Stimulated activated CD4-positive, alpha-beta T cell treated with anti-CD3 and anti-CD28 coated beads, Interleukin-15, amount 100 ng/mL, for 1 hour (primary cell): Measurements from ENCODE around the gene TCF3.
"Not testable (repeated sequence)": the region's sequence is repeated elsewhere in the genome, so short reads cannot be mapped to it uniquely, and the experiment has no call there.

Experiments used
- DNase-seq, 2 donors: peaks; one replicate each; pipeline ENCODE4 v3.0.0-alpha.2; 2020; ENCODE audit warnings: low read depth in 1 of 2, low spot score in 1 of 2

The TCF3 gene

DNA sequence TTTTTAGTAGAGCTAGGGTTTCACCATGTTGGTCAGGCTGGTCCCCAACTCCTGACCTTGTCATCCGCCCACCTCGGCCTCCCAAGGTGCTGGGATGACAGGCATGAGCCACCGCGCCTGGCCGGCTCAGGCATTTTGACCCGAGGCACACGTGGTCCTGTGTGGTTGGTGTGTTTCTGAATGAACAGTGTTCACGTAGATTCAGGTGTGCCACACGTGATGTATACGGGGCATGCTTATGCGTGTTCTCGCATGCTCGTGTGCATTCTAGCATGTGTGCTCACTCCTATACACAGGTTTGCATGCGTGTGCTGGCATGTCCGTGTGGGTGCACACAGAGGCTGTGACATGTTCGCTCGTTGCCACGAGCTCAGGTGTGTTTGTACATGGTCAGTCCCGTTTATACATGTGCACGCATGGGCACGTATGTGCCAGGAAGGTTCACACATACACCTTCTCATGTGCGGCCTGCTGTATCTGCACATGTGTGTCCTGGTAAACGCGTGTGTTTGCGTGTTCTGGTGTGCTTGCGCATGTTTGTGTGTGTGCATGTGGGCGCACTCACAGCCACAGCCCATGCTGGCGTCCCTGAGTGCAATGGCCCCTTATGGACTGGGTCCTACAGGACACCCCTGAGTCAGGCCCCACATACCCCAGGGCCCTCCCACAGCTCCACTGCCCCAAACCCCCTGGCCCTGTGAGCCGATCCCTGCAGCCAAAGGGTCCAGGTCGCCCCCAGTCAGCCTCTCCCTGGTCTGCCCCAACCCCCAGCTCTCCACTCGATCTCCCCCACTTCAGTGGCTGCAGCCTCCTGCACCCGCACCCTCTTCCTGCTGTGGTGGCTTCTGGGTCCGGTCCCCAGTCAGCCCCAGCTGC lies 20.6 kb upstream of the TCF3 start:
- DNase-seq = no peak

DNA sequence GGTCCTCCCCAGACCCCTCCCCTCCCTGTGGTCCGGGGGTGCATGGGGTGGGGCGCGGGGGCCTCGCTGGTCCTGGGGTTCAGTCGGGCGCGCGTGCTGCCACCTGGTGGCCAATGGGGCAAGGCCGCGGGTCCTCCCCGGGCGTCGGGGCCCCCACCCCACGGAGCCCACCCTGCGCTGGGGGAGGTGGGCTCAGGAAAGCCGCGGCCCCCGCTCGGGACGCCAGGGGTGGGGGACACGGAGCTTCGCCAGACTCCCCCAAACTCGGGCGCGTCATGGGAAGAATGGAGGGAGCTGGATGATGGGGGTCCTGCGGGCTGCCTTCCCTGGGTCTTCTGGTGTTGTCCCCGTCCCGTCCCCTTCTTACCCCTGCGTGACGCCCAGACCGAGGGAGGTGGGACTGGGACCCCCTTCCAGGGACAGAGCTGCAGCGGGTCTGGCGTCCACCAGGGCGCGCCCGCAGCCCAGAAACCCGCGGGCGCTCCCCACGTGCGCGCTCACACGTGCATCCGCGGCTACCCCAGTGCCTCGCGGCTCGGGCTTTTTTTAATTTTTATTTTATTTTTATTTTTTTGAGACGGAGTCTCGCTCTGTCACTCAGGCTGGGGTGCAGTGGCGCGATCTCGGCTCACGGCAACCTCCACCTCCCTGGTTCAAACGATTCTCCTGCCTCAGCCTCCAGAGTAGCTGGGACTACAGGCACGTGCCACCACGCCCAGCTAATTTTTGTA lies 19.8 kb upstream of the TCF3 start:
- DNase-seq = peak; percentile 32 to 56

DNA sequence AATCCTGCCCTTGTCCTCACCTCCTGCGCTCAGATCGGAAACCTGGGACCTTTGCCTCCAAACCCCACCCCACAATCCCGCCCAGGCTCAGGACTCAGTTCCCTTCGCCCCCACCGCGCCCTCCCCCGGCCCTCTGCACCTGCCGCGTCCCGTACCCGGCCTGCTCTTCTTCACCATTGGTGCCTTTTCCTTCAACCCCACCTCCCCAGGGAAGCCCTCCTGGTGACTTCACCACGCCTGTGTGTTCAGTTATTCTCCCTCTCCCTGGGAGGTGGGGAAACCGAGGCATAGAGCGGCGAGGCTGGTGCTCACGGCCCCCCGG lies 19.3 kb upstream of the TCF3 start:
- no peak for DNase-seq

DNA sequence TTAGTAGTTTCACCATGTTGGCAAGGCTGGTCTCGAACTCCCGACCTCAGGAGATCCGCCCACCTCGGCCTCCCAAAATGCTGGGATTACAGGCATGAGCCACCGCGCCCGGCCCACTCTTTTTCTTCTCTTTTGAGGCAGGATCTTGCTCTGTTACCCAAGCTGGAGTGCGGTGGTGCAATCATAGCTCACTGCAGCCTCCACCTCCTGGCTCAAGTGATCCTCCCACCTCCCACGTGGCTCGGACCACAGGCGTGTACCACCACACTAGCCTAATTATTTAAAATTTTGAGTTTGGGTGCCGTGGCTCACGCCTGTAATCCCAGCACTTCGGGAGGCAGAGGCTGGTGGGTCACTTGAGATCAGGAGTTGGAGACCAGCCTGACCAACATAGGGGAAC lies 18.3 kb upstream of the TCF3 start:
- DNase-seq = not testable (repeated sequence)

DNA sequence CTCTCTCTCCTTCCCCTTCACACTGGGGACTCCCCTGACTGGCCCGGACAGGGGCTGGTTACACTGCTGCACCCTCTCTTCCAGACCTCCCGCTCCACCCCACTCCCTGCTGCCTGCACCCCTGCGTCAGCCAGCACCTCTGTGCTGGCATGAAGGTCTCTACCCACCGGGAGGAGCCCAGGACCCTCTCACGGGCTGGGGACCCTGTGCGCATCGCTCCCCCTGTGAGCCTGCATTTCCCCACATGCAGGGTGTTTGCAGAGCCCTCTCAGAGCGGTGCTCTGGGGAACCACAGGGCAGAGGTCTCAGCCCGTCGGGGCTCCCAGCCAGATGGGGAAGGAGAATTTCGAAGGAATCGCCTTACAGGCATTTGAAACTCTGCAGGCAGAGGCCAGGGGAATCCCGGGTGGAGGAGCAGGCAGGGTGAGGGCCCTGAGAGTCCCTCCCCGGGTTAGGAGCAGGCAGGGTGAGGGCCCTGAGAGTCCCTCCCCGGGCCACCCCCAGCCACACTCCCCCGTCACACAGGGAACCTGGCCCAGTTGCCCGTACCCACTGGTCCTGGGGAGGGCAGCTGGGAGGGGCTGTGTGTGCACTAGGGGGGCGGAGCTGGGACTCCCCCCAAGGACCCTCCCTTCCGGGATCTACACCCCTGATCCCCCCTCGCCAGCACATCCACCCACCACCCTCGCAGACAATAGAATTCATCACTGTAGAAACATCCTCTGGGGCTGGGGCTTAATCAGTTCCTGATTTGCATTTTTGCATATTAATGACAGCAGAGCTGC lies 16.3 kb upstream of the TCF3 start:
- no peak for DNase-seq

DNA sequence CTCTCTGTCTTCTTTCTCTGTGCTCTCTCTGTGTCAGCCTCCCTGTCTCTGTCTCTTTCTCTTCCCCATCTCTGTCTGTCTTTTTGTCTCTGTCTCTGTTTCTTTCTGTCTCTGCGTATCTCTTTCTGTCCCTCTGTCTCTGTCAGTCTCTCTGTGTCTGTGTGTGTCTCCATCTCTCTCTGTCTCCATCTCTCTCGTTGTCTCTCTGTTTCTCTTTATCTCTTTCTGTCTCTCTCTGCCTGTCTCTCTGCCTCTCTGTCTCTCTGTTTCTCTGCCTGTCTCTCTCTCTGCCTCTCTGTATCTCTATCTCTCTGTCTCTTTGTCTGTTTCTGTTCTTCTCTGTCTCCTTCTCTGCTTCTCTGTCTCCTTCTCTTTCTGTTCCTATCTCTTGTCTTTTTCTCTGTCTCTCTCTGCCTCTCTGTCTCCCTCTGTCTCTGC lies 15.7 kb upstream of the TCF3 start:
- no peak for DNase-seq

DNA sequence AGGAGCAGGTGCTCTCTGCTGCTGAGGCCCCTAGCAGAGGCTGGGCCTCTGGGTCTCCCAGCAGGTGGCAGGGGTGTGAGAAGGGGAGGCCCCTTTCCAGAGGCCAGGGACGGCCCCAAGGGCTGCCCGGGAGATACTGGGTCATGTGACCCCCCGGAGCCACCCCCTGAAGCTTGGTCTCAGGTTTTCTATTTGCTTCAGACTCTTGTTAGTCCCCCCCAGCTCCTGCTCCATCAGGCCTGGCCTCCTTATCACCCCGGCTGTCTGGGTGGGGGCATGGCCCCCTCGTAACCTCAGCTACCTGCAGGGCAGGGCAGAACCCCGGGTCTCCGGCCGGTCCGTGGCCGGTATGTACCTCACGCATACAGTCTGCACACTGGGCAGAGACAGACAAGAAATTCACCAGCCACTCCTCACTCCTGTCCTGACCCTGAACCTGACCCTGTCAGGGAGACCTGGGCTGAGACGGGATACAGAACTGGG lies 13.2 kb upstream of the TCF3 start:
- no peak for DNase-seq

DNA sequence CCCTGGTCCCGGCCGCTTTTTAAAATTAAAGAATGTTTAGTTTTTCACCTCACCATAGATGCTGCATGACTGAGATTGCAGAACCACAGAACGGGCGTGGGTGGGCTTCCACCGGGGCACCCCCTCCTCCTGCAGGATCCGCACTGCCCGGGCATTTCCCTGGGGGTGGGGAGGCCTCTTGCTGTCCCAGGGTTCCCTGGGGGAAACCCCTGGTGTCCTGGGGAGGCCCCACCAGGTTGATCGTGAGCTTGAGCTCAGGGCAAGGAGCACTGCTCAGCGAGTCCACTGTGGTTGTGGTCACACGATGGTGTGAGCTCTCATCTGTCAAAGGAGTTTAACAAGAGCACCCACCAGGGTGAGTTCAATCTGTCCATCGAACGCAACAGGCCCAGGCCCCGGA lies 11.4 kb upstream of the TCF3 start:
- DNase-seq = no peak

DNA sequence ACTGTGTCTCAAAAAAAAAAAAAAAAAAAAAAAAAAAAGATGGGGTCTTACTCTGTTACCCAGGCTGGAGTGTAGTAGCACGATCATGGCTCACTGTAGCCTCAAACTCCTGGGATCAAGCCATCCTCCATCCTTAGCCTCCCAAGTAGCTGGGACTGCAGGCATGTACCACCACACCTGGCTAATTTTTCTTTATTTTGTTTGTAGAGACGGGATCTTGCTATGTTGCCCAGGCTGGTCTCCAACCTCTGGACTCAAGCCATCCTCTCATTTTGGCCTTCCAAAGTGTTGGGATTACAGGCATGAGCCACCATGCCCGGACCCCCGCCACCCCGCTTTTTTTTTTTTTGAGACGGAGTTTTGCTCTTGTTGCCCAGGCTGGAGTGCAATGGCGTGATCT lies 10.8 kb upstream of the TCF3 start:
- not testable (repeated sequence) for DNase-seq

DNA sequence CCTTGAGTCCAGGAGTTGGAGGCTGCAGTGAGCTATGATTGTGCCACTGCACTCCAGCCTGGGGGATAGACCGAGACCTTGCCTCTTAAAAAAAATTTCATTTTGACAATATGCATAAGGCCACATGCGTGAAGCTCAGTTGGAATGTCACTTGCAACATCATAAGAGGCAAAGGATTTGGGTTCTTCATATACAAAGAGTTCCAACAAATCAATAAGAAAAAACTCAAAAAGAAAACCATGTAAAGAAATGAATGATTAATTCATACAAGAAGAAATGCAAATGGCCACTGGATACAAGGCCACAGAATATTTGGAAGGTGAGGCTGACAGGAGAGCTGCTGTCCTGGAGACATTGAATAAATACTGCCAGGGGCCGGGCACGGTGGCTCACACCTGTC lies 9.6 kb upstream of the TCF3 start:
- DNase-seq = no peak

DNA sequence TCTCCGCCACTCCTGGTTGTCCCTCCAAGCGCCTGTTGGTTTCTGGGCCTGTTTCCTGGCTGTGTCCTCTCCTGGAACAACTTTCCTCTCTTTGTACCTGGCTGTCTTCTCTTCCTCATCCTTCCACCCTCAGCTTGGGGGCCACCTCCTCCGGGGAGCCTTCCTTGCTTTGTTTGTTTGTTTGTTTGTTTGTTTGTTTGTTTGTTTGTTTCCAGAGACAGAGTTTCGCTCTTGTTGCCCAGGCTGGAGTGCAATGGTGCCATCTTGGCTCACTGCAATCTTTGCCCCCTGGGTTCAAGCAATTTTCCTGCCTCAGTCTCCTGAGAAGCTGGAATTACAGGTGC lies 6.6 kb upstream of the TCF3 start:
- no peak for DNase-seq

DNA sequence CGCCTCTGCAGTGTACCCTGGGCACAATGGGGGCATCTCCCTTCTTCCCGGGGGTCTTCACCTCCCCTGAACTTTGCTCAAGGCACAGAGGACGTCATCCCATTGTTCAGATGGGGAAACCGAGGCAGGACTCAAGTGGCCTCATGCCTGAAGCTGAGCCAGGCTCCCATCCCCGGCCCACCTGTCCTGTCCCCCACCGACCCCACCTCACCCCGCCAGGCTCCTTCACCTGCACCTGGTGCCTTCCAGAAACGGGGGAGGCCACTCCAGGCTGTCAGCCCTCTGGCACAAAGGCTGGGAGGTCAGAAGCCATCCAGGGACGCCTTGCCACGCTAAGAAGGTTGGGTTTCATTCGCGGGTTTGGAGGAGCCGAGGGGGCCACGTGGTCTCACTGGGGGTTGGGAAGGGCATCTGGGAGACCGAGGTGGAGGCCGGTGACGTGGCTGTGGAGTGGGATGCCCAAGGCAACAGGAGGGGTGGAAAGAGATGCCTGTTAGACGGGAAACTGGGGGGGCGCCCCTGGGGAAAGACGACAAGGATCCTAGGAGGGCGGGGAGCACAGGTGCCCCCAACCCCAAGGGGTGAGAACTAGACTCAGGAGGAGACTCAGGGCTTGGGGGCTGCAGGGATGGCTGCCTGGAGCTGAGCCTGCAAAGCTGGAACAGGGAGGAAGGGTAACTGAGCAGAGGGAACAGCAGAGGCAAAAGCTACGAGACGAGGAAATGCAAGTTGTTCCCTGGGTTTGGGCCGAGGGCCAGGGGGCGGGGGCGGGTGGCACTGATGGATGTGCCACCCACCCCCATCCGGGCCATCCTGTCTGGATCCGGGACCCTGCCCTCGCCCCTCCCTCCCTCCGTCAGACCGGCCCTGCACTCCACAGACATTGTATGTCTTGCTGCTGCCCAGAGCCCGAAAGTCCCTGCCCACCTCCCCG lies 6.0 kb upstream of the TCF3 start:
- DNase-seq = no peak

DNA sequence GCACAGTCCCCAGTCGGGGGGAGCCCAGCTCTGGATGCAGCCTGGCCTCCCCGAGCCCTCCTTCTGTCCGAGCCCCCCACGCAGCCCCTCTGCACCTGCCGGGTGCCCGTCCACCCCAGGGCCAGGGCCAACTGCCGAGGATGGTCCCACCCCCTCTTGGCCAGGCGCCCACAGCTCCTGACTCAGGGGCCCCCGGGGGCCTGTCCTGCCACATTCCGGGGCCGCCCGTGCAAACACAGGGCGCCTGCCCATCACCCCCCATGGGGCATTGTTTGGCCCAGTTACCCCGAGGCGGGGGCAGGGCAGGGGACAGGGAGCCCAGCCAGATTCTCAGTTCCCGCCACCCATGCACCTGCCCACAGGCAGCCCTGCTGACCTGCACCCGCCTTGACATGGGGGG lies 5.3 kb upstream of the TCF3 start:
- DNase-seq = no peak

DNA sequence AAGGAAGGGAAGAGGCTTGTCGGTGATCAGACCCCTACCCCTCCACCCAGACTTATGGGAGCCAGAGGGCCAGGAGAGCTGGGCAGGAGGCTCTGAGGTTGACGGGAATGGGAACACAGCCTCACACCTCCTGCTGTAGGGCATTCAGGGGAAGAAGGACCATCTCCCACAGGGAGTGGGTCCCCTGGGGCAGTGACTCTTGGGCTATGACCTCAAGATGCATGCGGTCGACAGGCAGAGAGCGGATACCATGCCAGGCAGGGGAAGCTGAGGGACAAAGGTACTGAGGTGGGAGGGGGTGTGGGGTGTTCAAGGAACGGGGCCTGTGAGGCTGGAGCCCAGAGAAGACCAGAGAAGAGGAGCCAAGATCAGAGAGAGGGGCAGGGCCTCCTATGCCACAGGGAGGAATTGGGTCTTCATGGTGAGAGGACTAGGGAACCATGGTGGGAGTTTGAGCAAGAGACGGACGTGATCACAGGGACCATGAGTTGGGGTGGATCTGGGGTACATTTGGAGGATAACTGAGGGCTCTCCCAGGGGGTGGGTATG lies 4.6 kb upstream of the TCF3 start:
- no peak for DNase-seq

DNA sequence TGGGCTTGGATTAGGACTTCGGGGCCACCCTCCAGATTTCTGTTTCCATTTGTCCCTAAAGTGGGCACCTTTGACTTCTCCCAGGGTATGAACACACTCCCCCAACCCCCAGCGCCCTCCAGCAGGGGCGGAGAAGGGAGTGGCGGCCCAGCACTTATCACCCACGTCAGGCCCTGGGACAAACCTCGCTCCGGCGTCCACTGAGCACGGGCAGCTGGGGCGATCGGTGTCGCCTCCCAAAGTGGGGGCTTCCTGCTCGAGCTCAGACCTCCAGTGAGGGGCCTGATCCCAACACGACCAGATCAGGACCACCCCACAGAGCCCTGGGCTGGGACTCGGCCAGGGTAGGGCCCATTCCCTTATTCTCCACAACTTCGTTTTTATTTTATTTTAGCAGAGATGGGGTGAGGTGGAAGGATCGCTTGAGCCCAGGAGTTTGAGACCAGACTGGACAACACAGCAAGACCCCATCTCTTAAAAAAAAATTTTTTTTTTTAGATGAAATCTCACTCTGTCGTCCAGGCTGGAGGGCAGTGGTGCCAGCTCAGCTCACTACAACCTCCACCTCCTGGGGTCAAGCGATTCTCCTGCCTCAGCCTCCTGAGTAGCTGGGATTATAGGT lies 3.7 kb upstream of the TCF3 start:
- DNase-seq = no peak

DNA sequence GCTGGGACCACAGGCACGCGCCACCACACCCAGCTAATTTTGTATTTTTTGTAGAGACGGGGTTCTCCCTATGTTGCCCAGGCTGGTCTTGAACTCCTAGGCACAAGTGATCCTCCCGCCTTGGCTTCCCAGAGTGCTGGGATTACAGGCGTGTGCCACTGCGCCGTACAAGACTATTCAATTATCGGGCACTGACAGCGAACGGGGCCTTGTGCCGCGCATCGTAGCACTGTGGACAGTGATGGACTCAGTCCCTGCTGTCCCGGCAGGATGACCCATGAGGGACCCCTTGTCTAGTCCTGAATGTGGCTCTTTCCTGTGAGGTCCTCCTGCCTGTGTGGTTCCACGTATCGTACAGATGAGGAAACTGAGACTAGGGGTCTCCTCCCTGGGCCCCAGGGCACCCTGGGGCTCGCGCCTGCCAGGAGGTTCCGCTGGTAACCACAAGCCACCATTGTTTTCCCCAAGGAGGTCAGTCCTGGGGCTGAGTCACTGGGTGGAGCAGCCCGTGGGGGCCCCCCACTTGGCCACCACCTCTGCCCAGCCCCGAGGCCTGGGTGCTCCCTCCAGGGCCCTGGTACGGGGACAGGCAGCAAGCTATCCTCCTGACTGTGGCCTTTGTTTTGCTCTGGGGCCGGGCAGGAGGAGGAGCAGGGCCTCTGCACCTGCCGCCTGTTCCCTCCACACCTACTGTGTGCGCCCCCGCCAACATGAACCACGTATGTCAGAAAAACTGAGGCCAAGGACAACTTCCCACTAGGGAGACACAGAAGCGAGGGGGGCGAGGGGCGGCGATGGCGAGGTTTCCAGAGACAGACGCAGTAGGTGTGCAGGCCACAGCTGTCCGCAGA lies 2.9 kb upstream of the TCF3 start:
- DNase-seq = no peak

DNA sequence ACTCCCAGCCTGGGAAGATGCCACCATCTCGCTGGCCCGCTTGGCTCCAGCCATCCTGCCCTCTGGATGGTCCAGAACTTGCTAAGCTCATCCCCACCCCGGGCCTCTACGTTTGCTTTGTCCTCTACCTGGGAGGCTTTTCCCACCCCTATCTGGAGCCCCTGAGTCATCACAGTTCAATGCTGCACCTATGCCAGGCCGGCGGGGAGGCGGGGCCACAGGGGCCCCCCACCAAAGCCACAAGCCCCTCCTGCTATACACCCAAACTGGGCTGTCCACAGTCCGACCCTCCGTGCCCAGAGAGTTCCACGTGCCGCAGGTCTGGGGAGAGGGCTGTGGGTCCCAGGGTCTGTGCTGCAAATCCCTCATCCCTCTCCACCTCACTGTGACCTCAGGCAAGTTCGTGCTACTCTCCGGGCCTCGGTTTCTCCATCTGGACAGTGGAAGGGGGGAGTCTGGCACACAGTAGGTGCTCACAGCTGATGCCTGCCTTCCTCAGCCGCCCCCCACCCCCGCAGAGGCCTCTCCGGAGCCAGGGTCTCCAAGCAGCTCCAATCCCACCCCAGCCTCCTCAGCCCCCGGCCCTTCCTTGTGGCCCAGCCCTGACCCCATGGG lies 1.9 kb upstream of the TCF3 start:
- DNase-seq = no peak

DNA sequence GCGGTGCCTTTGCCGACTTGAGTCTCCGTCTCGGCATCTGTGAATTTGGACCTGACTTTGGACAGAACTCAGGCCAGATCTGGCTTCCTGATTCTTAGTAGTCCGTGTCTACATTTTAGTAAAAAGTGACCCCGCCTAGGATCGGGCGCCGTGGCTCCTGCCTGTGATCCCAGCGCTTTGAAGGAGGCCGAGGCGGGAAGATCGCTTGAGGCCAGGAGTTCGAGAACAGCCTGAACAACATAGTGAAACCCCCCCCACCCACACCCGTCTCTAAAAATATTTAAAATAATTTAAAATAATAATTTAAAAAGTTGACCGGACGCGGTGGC lies 849 bp upstream of the TCF3 start:
- no peak for DNase-seq
